ENCODE results near the gene RAX2. TPM values are rescaled to one million over a fixed set of nuclear protein-coding genes. Genes with fewer than 3 reads are reported as not detected.

RAX2 gene
- total RNA-seq, 1 donor from 2014 or later, result not detected

GRCh38 chr19:3750211-3750610, 21.8 kb downstream of the RAX2 start:
- Histone ChIP-seq H3K27ac (no peak overlapping the region), H3K9me3 (no peaks in the 10 kb centered on the region), H3K36me3 (peaks cover 0 to 45% of the 10 kb centered on the region in 2 donors), H3K4me1 (no peaks in the 10 kb centered on the region), H3K4me3 (no peak overlapping the region), H3K27me3 (no peaks in the 10 kb centered on the region)
- TF ChIP-seq POLR2A (IDR thresholded peaks at IDR 0.05), result no peak
- no peak for TF ChIP-seq POLR2AphosphoS5 (IDR thresholded peaks at IDR 0.05; ENCODE audit: insufficient read depth in 1 of 2, low read depth in 1 of 2)
- no peak for TF ChIP-seq CTCF (IDR thresholded peaks at IDR 0.05)
- no peak for DNase-seq (ENCODE audit: extremely low spot score in 2 of 2)
- intact Hi-C loops (cut with DNase I), result no loop called here

DNA sequence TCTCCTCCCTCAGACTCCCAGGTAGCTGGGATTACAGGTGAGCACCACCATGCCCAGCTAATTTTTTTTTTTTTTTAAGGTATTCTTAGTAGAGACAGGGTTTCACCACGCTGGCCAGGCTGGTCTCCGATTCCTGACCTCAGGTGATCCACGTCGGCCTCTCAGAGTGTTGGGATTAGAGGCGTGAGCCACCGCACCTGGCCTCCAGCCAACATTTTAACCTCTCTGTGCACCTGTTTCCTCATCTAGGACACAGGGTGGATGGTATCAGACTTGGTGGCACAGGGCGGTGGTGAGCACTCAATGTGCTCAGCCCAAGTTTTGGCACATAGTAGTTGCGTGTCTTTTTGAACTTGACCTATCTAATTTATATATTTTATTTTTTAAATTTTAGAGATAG, 23.1 kb downstream of the RAX2 start:
- Histone ChIP-seq H3K27ac (no peak overlapping the region), H3K4me3 (no peak overlapping the region), H3K36me3 (peaks cover 0 to 41% of the 10 kb centered on the region in 2 donors), H3K27me3 (no peaks in the 10 kb centered on the region), H3K4me1 (no peaks in the 10 kb centered on the region), H3K9me3 (no peaks in the 10 kb centered on the region)
- no peak for DNase-seq (ENCODE audit: extremely low spot score in 2 of 2)
- intact Hi-C loops (cut with DNase I), result no loop called here
- TF ChIP-seq CTCF (IDR thresholded peaks at IDR 0.05) (no peak), POLR2A (IDR thresholded peaks at IDR 0.05) (no peak), POLR2AphosphoS5 (IDR thresholded peaks at IDR 0.05; ENCODE audit: insufficient read depth in 1 of 2, low read depth in 1 of 2) (no peak)

DNA sequence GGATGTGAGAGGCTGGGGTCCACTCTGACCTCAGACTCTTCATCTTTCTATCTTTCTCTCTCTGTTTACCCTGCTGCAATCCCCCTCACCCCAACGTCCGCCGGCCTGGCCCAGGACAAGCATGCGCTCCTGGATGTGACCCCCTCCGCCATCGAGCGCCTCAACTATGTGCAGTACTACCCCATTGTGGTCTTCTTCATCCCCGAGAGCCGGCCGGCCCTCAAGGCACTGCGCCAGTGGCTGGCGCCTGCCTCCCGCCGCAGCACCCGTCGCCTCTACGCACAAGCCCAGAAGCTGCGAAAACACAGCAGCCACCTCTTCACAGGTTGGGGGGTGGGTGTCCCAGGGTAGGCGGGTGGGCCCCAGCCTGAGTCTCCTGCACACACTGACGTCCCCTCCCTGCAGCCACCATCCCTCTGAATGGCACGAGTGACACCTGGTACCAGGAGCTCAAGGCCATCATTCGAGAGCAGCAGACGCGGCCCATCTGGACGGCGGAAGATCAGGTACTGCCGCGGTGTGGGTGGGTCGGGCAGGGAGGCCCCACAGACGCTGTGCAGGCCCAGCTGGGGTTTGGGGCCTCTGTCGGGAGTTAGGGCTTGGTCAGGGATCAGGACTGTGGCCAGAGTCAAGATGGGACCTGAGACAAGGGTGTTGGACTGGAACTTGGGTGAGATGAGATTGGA, 25.5 kb downstream of the RAX2 start:
- intact Hi-C loops (cut with DNase I), result no loop called here
- Histone ChIP-seq H3K4me1 (no peaks in the 10 kb centered on the region), H3K4me3 (no peak overlapping the region), H3K36me3 (peaks cover 0 to 18% of the 10 kb centered on the region in 2 donors), H3K27me3 (no peaks in the 10 kb centered on the region), H3K9me3 (no peaks in the 10 kb centered on the region), H3K27ac (no peak overlapping the region)
- DNase-seq (ENCODE audit: extremely low spot score in 2 of 2), result no peak
- TF ChIP-seq POLR2AphosphoS5 (IDR thresholded peaks at IDR 0.05; ENCODE audit: insufficient read depth in 1 of 2, low read depth in 1 of 2) (no peak), POLR2A (IDR thresholded peaks at IDR 0.05) (no peak), CTCF (IDR thresholded peaks at IDR 0.05) (no peak)

GRCh38 chr19:3745363-3746045, 26.5 kb downstream of the RAX2 start:
- peaks cover 0 to 8% of the 10 kb centered on the region in 2 donors for H3K36me3 ChIP-seq
- intact Hi-C loops (cut with DNase I), result no loop called here

More at GRCh38 chr19:3745363-3746045, 26.5 kb downstream of the RAX2 start:
- no peaks in the 10 kb centered on the region for H3K27me3 ChIP-seq
- no peak overlapping the region for H3K4me3 ChIP-seq
- H3K9me3 ChIP-seq, result no peaks in the 10 kb centered on the region
- H3K27ac ChIP-seq, result no peak overlapping the region
- no peak for TF ChIP-seq POLR2AphosphoS5 (IDR thresholded peaks at IDR 0.05; ENCODE audit: insufficient read depth in 1 of 2, low read depth in 1 of 2)
- no peak for TF ChIP-seq POLR2A (IDR thresholded peaks at IDR 0.05)
- TF ChIP-seq CTCF (IDR thresholded peaks at IDR 0.05), result no peak
- no peaks in the 10 kb centered on the region for H3K4me1 ChIP-seq
- no peak for DNase-seq (ENCODE audit: extremely low spot score in 2 of 2)
